HepG2 (cell line): Measurements from ENCODE around the gene SLC13A5. TPM values are rescaled to one million over a fixed set of nuclear protein-coding genes. Genes with fewer than 3 reads are reported as not detected.

ENCODE experiments used
- ATAC-seq: fragments of 200-7000 bp; cut with Tn5 transposase; 3 replicates; pipeline ENCODE4 v1.9.1; 2020; ENCODE audit warnings: mild to moderate bottlenecking, moderate library complexity
- BruUV-seq: library from RNA; stranded (reverse); fragments of 400-500 nt; replicated peaks from 2 replicates; lab custom pipeline; 2021; lab: Mats Ljungman, UMichigan
- CTCF ChIA-PET: fragments of 300-600 bp; formaldehyde crosslinking; extraction: SDS; loops from one replicate; lab custom pipeline; 2021; ENCODE audit warnings: low total read pairs, inconsistent platforms, low intra/inter-chr PET ratio; lab: Yijun Ruan, JAX
- POLR2A ChIA-PET: fragments of 350-600 bp; sonication (Branson Sonifier 250); formaldehyde crosslinking; loops from one replicate; lab custom pipeline; 2020; ENCODE audit warnings: antibody characterized with exemption, inconsistent platforms; lab: Yijun Ruan, JAX
- DNase-seq: peaks from one replicate; pipeline ENCODE4 v3.0.0-alpha.2; 2015; ENCODE audit warnings: low spot score
- FAIRE-seq: peaks from 3 replicates; lab custom pipeline; 2011; peaks lifted over from hg19 to GRCh38; lab: Jason Lieb, UNC
- H2AFZ ChIP-seq: one replicate; pipeline ENCODE4 v1.6.1; 2011; ENCODE audit warnings: low read length, inconsistent platforms
- H3K27ac ChIP-seq: fragments of 300-600 bp; 3 replicates; pipeline ENCODE4 v1.8.0; 2011; ENCODE audit warnings: mixed run types, mild to moderate bottlenecking, mixed read lengths, low read length, inconsistent platforms; ENCODE audit not compliant: insufficient read depth; ENCODE audit errors: extremely low read length
- H3K27me3 ChIP-seq, 2 experiments: fragments of 200-600 bp in 1 of 2; 2 replicates in 1 of 2; 3 replicates in 1 of 2; pipeline versions ENCODE4 v1.6.0 to v1.8.0; 2011; ENCODE audit warnings: low read length in 2 of 2, mild to moderate bottlenecking in 2 of 2, moderate library complexity in 2 of 2, inconsistent platforms in 1 of 2; ENCODE audit not compliant: insufficient read depth in 2 of 2, control insufficient read depth in 1 of 2
- H3K36me3 ChIP-seq, 2 experiments: fragments of 200-600 bp in 1 of 2; replicated peaks in 1 of 2; 2 replicates in 1 of 2; 3 replicates in 1 of 2; pipeline versions ENCODE4 v1.5.1 to v1.8.0; 2011; ENCODE audit warnings: low read length in 2 of 2, inconsistent platforms in 1 of 2; ENCODE audit not compliant: insufficient read depth in 2 of 2, control insufficient read depth in 1 of 2
- H3K4me1 ChIP-seq: 2 replicates; pipeline ENCODE4 v1.5.1; 2012; ENCODE audit warnings: low read length, inconsistent platforms; ENCODE audit not compliant: insufficient read depth
- H3K4me2 ChIP-seq: 2 replicates; pipeline ENCODE4 v1.6.0; 2011; ENCODE audit warnings: low read depth, low read length, inconsistent platforms
- H3K4me3 ChIP-seq, 3 experiments: fragments of 200-600 bp in 1 of 3; sonication (generic), shearing (Covaris generic) in 1 of 3; replicated peaks in 1 of 3; 2 replicates each; pipeline ENCODE4 v1.5.1; 2011 to 2016; ENCODE audit warnings: low read length in 3 of 3, inconsistent platforms in 2 of 3, low read depth in 2 of 3, mild to moderate bottlenecking in 2 of 3, control low read depth in 1 of 3, mixed read lengths in 1 of 3; ENCODE audit not compliant: insufficient read depth in 1 of 3
- H3K79me2 ChIP-seq: one replicate; pipeline ENCODE4 v1.6.1; 2011; ENCODE audit warnings: low read length, inconsistent platforms; ENCODE audit not compliant: insufficient read depth
- H3K9ac ChIP-seq: 2 replicates; pipeline ENCODE4 v1.6.0; 2011; ENCODE audit warnings: mild to moderate bottlenecking, low read depth, low read length, inconsistent platforms; ENCODE audit not compliant: insufficient read depth
- H3K9me3 ChIP-seq: 2 replicates; pipeline ENCODE4 v1.5.1; 2012; ENCODE audit warnings: mild to moderate bottlenecking, low read length
- H4K20me1 ChIP-seq: 2 replicates; pipeline ENCODE4 v1.6.0; 2011; ENCODE audit warnings: inconsistent platforms, mild to moderate bottlenecking, low read length, moderate library complexity; ENCODE audit not compliant: insufficient read depth
- CEBPB ChIP-seq: IDR thresholded peaks from 2 replicates; pipeline ENCODE4 v1.6.1; 2011; ENCODE audit warnings: low read depth, low read length, improper control_type of control experiment, borderline replicate concordance
- EHMT2 ChIP-seq: fragments of 200-600 bp; sonication (generic); IDR thresholded peaks from 2 replicates; pipeline ENCODE4 v1.7.0; 2017; ENCODE audit warnings: antibody characterized with exemption, low read depth, low read length, borderline replicate concordance
- RFXANK ChIP-seq: IDR thresholded peaks from 2 replicates; pipeline ENCODE4 v1.6.1; 2016
- TAF15 ChIP-seq: fragments of 200-400 bp; formaldehyde crosslinking; IDR thresholded peaks from one replicate; pipeline ENCODE4 v1.6.1; 2018; ENCODE audit warnings: mild to moderate bottlenecking, low read depth, low read length; ENCODE audit not compliant: poor library complexity, severe bottlenecking
- ZNF318 ChIP-seq: sonication (generic); formaldehyde crosslinking; IDR thresholded peaks from 2 replicates; pipeline ENCODE4 v1.4.0; 2020; ENCODE audit warnings: mild to moderate bottlenecking, missing genetic modification reagents
- ZNF510 ChIP-seq: sonication (generic); formaldehyde crosslinking; IDR thresholded peaks from 2 replicates; pipeline ENCODE4 v1.4.0; 2020; ENCODE audit warnings: low read depth, mild to moderate bottlenecking, missing genetic modification reagents
- ZNF598 ChIP-seq: sonication (generic); formaldehyde crosslinking; IDR thresholded peaks from 2 replicates; pipeline ENCODE4 v1.5.1; 2020; ENCODE audit warnings: mild to moderate bottlenecking, missing genetic modification reagents, borderline replicate concordance
- WGBS: methylation state at CpG from one replicate; pipeline ENCODE4 v1.1.6; 2017; ENCODE audit warnings: low lambda C conversion rate; 5-methylcytosine and 5-hydroxymethylcytosine counted together
- in situ Hi-C: cut with HindIII; loops from 2 replicates; pipeline ENCODE4 v1.10.0; 2017; ENCODE audit warnings: low pct_unique_long_range_greater_than_20kb; ENCODE audit not compliant: extremely low pct_ligation_motif_present
- intact Hi-C: fragments of 100-400 bp; cut with micrococcal nuclease; formaldehyde crosslinking; loops from one replicate; pipeline ENCODE4 v1.10.0; 2022; ENCODE audit not compliant: unreplicated experiment
- polyA plus RNA-seq, 8 experiments: library from polyadenylated mRNA; depleted of rRNA in 3 of 8; stranded (reverse) in 7 of 8; unstranded in 1 of 8; fragments of >200 nt; fragmentation: Illumina TruSeq in 4 of 8; extraction: Trizol in 4 of 8; gene quantifications; 2 replicates each; pipeline versions ENCODE4 v1.2.1 to v1.2.3, GENCODE V29; 2011 to 2016; ENCODE audit warnings: low read depth in 4 of 8, missing spikeins in 1 of 8, mixed read lengths in 1 of 8; ENCODE audit not compliant: insufficient read depth in 1 of 8
- total RNA-seq, 5 experiments: library from RNA; depleted of rRNA; stranded (reverse); fragments of >200 nt; fragmentation: Illumina TruSeq; extraction: Trizol; gene quantifications; 2 replicates each; pipeline ENCODE4 v1.2.3, GENCODE V29; 2016; ENCODE audit warnings: low read depth in 1 of 5
- TF ChIP-seq, protein P1 (sequence below): sonication (generic); formaldehyde crosslinking; IDR thresholded peaks from 2 replicates; pipeline ENCODE4 v1.9.0; 2021; ENCODE audit warnings: missing genetic modification reagents, borderline replicate concordance

Gene SLC13A5
- total and polyA plus RNA-seq, 2 of the 13 experiments (the other 11 are each of a cell fraction or from before 2014, with no cell fraction given), result 42.8 to 310 TPM

GRCh38 chr17:6756425-6757031 lies 43.4 kb upstream of the SLC13A5 start:
- no TSS peak for BruUV-seq

More at GRCh38 chr17:6756425-6757031, 43.4 kb upstream of the SLC13A5 start:
- no peak overlapping the region for H2AFZ ChIP-seq
- CTCF ChIA-PET, result no interaction called here
- FAIRE-seq, result no peak
- in situ Hi-C loops, result no loop called here
- H4K20me1 ChIP-seq, result no peaks in the 10 kb centered on the region
- no peaks in the 10 kb centered on the region for H3K9me3 ChIP-seq
- WGBS, result 97% methylated on average over 10 of the region's 13 CpGs
- POLR2A ChIA-PET, result interaction anchor here (1.0 to 1.3 kb wide), 3 partner anchors 43 to 279 kb away, joined by 3 to 6 read pairs (median 4); partner anchors contain the start of genes SLC13A5 and SLC16A13
- DNase-seq, result no peak
- H3K36me3 ChIP-seq, result no peaks in the 10 kb centered on the region
- H3K4me1 ChIP-seq, result peaks cover 45% of the 10 kb centered on the region
- H3K27ac ChIP-seq, result no peak overlapping the region
- peak overlapping the region in 2 of 3 experiments; percentile 59 to 60; a peak in 5 of 6 replicates for H3K4me3 ChIP-seq
- H3K9ac ChIP-seq, result peak overlapping the region; percentile 61; the same call in 1 of the 2 replicates
- intact Hi-C loops, result no loop called here
- H3K27me3 ChIP-seq, result no peaks in the 10 kb centered on the region
- H3K4me2 ChIP-seq, result peak overlapping the region; percentile 76
- no peaks in the 10 kb centered on the region for H3K79me2 ChIP-seq
- no peak for ATAC-seq
- no peak for TF ChIP-seq RFXANK (CRISPR knock-in tag)
- no peak for TF ChIP-seq ZNF598 (CRISPR knock-in tag)
- TF ChIP-seq CEBPB, result no peak
- TF ChIP-seq, protein P1, sequence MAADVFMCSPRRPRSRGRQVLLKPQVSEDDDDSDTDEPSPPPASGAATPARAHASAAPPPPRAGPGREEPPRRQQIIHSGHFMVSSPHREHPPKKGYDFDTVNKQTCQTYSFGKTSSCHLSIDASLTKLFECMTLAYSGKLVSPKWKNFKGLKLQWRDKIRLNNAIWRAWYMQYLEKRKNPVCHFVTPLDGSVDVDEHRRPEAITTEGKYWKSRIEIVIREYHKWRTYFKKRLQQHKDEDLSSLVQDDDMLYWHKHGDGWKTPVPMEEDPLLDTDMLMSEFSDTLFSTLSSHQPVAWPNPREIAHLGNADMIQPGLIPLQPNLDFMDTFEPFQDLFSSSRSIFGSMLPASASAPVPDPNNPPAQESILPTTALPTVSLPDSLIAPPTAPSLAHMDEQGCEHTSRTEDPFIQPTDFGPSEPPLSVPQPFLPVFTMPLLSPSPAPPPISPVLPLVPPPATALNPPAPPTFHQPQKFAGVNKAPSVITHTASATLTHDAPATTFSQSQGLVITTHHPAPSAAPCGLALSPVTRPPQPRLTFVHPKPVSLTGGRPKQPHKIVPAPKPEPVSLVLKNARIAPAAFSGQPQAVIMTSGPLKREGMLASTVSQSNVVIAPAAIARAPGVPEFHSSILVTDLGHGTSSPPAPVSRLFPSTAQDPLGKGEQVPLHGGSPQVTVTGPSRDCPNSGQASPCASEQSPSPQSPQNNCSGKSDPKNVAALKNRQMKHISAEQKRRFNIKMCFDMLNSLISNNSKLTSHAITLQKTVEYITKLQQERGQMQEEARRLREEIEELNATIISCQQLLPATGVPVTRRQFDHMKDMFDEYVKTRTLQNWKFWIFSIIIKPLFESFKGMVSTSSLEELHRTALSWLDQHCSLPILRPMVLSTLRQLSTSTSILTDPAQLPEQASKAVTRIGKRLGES (CRISPR knock-in tag), result no peak
- no peak for TF ChIP-seq ZNF510 (CRISPR knock-in tag)
- no peak for TF ChIP-seq EHMT2
- no peak for TF ChIP-seq TAF15
- TF ChIP-seq ZNF318 (CRISPR knock-in tag), result no peak
